ENCODE data around the gene CPNE8.

- TF ChIP-seq CTCF (conservative IDR thresholded peaks at IDR 0.05; ENCODE audit: low read depth, low read length) (no peak), EZH2 (IDR thresholded peaks at IDR 0.05; ENCODE audit: low read length, unreplicated experiment) (no peak)
These were observed 214.2 kb downstream of the CPNE8 start for GRCh38 chr12:38691164-38691563.

Measured in PC-3 (cell line).